ENCODE measurements around the gene TRPM4.

TRPM4 gene

GRCh38 chr19:49155820-49156346, 1.7 kb upstream of the TRPM4 start (continued):
- TF ChIP-seq ZNF16 (tag by site-specific recombination; IDR thresholded peaks at IDR 0.05; ENCODE audit: low read depth), result no peak
- no peak for TF ChIP-seq ZNF2 (tag by site-specific recombination; IDR thresholded peaks at IDR 0.05)
- TF ChIP-seq TRIM28 (IDR thresholded peaks at IDR 0.05; ENCODE audit: borderline replicate concordance, low read length), result no peak
- TF ChIP-seq SP2 (tag by site-specific recombination; IDR thresholded peaks at IDR 0.05), result peak; percentile 17; the same call in 1 of the 2 replicates
- TF ChIP-seq ZBTB20 (tag by site-specific recombination; IDR thresholded peaks at IDR 0.05), result 0 out of 2 replicates have a peak, but pooled peaks have one; percentile 35
- TF ChIP-seq ZNF776 (tag by site-specific recombination; IDR thresholded peaks at IDR 0.05; ENCODE audit: borderline replicate concordance), result no peak
- no peak for TF ChIP-seq ZNF140 (tag by site-specific recombination; IDR thresholded peaks at IDR 0.05)
- TF ChIP-seq ZNF548 (tag by site-specific recombination; IDR thresholded peaks at IDR 0.05), result no peak
- TF ChIP-seq KLF7 (tag by site-specific recombination; IDR thresholded peaks at IDR 0.05; ENCODE audit: borderline replicate concordance), result no peak
- TF ChIP-seq ZNF133 (tag by site-specific recombination; IDR thresholded peaks at IDR 0.05), result no peak
- no peak for TF ChIP-seq ZFP69B (tag by site-specific recombination; IDR thresholded peaks at IDR 0.05)
- TF ChIP-seq ZFHX2 (tag by site-specific recombination; conservative IDR thresholded peaks at IDR 0.05), result no peak
- no peak for TF ChIP-seq RBAK (tag by site-specific recombination; IDR thresholded peaks at IDR 0.05)
- TF ChIP-seq, protein P1, sequence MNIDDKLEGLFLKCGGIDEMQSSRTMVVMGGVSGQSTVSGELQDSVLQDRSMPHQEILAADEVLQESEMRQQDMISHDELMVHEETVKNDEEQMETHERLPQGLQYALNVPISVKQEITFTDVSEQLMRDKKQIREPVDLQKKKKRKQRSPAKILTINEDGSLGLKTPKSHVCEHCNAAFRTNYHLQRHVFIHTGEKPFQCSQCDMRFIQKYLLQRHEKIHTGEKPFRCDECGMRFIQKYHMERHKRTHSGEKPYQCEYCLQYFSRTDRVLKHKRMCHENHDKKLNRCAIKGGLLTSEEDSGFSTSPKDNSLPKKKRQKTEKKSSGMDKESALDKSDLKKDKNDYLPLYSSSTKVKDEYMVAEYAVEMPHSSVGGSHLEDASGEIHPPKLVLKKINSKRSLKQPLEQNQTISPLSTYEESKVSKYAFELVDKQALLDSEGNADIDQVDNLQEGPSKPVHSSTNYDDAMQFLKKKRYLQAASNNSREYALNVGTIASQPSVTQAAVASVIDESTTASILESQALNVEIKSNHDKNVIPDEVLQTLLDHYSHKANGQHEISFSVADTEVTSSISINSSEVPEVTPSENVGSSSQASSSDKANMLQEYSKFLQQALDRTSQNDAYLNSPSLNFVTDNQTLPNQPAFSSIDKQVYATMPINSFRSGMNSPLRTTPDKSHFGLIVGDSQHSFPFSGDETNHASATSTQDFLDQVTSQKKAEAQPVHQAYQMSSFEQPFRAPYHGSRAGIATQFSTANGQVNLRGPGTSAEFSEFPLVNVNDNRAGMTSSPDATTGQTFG (tag by site-specific recombination; IDR thresholded peaks at IDR 0.05; ENCODE audit: borderline replicate concordance), result no peak
- TF ChIP-seq ZBTB1 (tag by site-specific recombination; IDR thresholded peaks at IDR 0.05), result no peak
- TF ChIP-seq, protein P2, sequence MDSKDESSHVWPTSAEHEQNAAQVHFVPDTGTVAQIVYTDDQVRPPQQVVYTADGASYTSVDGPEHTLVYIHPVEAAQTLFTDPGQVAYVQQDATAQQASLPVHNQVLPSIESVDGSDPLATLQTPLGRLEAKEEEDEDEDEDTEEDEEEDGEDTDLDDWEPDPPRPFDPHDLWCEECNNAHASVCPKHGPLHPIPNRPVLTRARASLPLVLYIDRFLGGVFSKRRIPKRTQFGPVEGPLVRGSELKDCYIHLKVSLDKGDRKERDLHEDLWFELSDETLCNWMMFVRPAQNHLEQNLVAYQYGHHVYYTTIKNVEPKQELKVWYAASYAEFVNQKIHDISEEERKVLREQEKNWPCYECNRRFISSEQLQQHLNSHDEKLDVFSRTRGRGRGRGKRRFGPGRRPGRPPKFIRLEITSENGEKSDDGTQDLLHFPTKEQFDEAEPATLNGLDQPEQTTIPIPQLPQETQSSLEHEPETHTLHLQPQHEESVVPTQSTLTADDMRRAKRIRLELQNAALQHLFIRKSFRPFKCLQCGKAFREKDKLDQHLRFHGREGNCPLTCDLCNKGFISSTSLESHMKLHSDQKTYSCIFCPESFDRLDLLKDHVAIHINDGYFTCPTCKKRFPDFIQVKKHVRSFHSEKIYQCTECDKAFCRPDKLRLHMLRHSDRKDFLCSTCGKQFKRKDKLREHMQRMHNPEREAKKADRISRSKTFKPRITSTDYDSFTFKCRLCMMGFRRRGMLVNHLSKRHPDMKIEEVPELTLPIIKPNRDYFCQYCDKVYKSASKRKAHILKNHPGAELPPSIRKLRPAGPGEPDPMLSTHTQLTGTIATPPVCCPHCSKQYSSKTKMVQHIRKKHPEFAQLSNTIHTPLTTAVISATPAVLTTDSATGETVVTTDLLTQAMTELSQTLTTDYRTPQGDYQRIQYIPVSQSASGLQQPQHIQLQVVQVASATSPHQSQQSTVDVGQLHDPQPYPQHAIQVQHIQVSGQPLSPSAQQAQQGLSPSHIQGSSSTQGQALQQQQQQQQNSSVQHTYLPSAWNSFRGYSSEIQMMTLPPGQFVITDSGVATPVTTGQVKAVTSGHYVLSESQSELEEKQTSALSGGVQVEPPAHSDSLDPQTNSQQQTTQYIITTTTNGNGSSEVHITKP (tag by site-specific recombination; IDR thresholded peaks at IDR 0.05), result peak; percentile 86
- no peak for TF ChIP-seq ZBTB17 (tag by site-specific recombination; IDR thresholded peaks at IDR 0.05)
- no peak for TF ChIP-seq ZNF157 (tag by site-specific recombination; IDR thresholded peaks at IDR 0.05)
- TF ChIP-seq SETDB1 (IDR thresholded peaks at IDR 0.05; ENCODE audit: insufficient read length, low read length), result no peak
- peak; percentile 85 for TF ChIP-seq ZNF398 (tag by site-specific recombination; IDR thresholded peaks at IDR 0.05)

Data from HEK293 (cell line).